SK-N-MC (cell line): ENCODE results near the gene TMEM11.

ENCODE experiments used
- DNase-seq: peaks from one replicate; pipeline ENCODE4 v3.0.0-alpha.2; 2011; ENCODE audit warnings: low read depth, low spot score
- H3K27ac ChIP-seq: fragments of 200-600 bp; sonication (generic); 2 replicates; pipeline ENCODE4 v1.5.1; 2016; ENCODE audit warnings: mixed run types
- H3K36me3 ChIP-seq: fragments of 200-600 bp; sonication (generic); 2 replicates; pipeline ENCODE4 v1.6.1; 2017; ENCODE audit warnings: antibody characterized with exemption, low read length, mixed read lengths; ENCODE audit not compliant: insufficient read depth
- H3K4me3 ChIP-seq: fragments of 200-600 bp; sonication (generic); 2 replicates; pipeline ENCODE4 v1.5.1; 2016
- H3K9ac ChIP-seq: fragments of 200-600 bp; sonication (generic); 2 replicates; pipeline ENCODE4 v1.8.0; 2017; ENCODE audit warnings: mixed run types, mixed read lengths; ENCODE audit not compliant: insufficient read length
- H3K9me3 ChIP-seq: fragments of 200-600 bp; sonication (generic); 2 replicates; pipeline ENCODE4 v1.6.1; 2017; ENCODE audit warnings: low read depth, mild to moderate bottlenecking, antibody characterized with exemption, low read length, moderate library complexity, mixed read lengths
- EZH2 ChIP-seq: fragments of 200-600 bp; sonication (generic); IDR thresholded peaks from one replicate; pipeline ENCODE4 v1.6.1; 2017; ENCODE audit warnings: antibody characterized with exemption
- FOXP2 ChIP-seq: optimal IDR thresholded peaks from 2 replicates; pipeline ENCODE3; 2011; ENCODE audit warnings: mild to moderate bottlenecking, moderate library complexity; ENCODE audit not compliant: insufficient read depth; ENCODE audit errors: extremely low read length, control extremely low read depth
- POLR2AphosphoS5 ChIP-seq: IDR thresholded peaks from 2 replicates; pipeline ENCODE4 v1.6.1; 2012; ENCODE audit warnings: mild to moderate bottlenecking, low read depth, low read length, borderline replicate concordance

The TMEM11 gene

DNA sequence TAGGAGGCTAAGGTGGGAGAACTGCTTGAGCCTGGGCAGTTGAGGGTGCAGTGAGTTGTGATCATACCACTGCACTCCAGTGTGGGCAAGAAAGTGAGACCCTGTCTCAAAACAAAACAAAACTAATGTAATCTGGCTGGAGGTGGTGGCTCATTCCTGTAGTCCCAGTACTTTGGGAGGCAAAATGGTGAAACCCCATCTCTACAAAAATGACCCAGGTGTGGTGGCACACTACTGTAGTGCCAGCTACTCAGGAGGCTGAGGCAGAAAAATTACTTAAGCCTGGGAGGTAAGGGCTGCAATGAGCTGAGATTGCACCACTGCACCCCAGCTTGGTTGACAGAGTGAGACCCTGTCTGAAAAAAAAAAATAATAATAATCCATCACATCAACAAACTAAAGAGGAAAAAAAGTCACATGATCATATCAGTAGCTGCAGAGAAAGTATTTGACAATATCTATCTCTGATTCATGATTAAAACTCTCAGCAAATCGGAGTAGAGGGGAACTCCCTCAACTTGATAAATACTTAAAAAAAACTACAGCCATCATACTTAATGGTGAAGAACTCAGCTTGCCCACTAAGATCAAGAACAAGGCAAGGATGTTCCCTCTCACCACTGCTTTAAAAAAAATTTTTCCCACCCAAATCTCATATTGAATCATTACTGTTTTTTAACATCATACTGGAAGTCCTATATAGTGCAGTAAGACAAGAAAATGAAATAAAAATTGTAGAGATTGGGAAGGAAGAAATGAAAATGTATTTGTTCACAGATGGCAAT is 56.2 kb downstream of the TMEM11 start:
- DNase-seq = no peak
- TF ChIP-seq FOXP2 (no peak), POLR2AphosphoS5 (no peak), EZH2 (no peak)
- Histone ChIP-seq H3K9me3 (no peaks in the 10 kb centered on the region), H3K36me3 (no peaks in the 10 kb centered on the region), H3K4me3 (no peak overlapping the region), H3K9ac (no peak overlapping the region), H3K27ac (no peak overlapping the region)

DNA sequence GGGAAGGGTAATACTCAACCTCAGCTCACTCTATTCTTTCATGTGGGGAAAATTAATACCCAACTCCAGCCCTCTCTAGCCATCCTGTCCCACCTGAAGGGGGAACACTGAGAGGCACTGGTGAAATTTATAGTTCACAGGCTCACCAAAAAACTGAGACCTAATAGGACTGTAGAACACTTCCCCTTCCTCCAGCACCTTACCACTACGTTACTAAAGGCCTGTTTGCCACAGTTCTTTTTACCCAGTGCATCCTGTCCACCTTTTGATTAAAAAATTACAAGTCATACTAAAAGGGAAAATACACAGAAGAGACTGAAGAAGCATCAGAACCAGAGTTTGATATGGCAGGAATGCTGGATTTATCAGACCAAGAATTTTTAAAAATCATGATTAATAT is 61.2 kb downstream of the TMEM11 start:
- TF ChIP-seq POLR2AphosphoS5 (no peak), FOXP2 (no peak), EZH2 (no peak)
- Histone ChIP-seq H3K27ac (no peak overlapping the region), H3K4me3 (no peak overlapping the region), H3K9me3 (no peaks in the 10 kb centered on the region), H3K36me3 (no peaks in the 10 kb centered on the region), H3K9ac (no peak overlapping the region)
- DNase-seq = no peak

DNA sequence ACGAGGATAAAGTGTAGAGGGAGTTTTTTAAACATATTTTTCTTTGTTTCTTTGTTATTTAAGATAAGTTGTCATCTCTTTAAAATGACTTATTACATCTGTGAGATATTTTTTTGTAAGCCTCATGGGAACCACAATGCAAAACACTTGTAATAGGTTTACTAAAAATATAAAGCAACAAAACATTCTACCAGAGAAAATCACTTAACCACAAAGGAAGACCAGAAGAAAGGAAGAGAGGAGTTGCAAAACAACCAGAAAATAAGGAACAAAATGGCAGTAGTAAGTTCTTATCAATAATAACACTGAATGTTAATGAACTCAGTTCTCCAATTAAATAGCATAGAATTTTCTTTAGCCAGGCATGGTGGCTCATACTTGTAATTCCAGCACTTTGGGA is 64.3 kb downstream of the TMEM11 start:
- Histone ChIP-seq H3K9ac (no peak overlapping the region), H3K4me3 (no peak overlapping the region), H3K36me3 (no peaks in the 10 kb centered on the region), H3K9me3 (no peaks in the 10 kb centered on the region), H3K27ac (no peak overlapping the region)
- DNase-seq = no peak
- TF ChIP-seq FOXP2 (no peak), EZH2 (no peak), POLR2AphosphoS5 (no peak)
